Hepatocyte (in vitro differentiated cells): ENCODE data around the gene METTL27. TPM values are rescaled to one million over a fixed set of nuclear protein-coding genes. Genes with fewer than 3 reads are reported as not detected.
"Not testable (repeated sequence)": the region's sequence is repeated elsewhere in the genome, so short reads cannot be mapped to it uniquely, and the experiment has no call there.

Source experiments
- DNase-seq: peaks from one replicate; pipeline ENCODE4 v3.0.0-alpha.2; 2016; ENCODE audit warnings: low spot score
- H2AFZ ChIP-seq: fragments of 200-600 bp; sonication (generic); 2 replicates; pipeline ENCODE4 v1.6.0; 2016; ENCODE audit warnings: antibody characterized with exemption, mild to moderate bottlenecking
- H3K27ac ChIP-seq: fragments of 200-600 bp; sonication (generic); 2 replicates; pipeline ENCODE4 v1.5.1; 2016; ENCODE audit warnings: mild to moderate bottlenecking
- H3K27me3 ChIP-seq: fragments of 200-600 bp; sonication (generic); 2 replicates; pipeline ENCODE4 v1.6.1; 2016
- H3K36me3 ChIP-seq: fragments of 200-600 bp; sonication (generic); replicated peaks from 2 replicates; pipeline ENCODE4 v1.5.1; 2016; ENCODE audit warnings: low read depth; ENCODE audit not compliant: insufficient read depth
- H3K4me1 ChIP-seq: fragments of 200-600 bp; sonication (generic); 2 replicates; pipeline ENCODE4 v1.5.1; 2016; ENCODE audit warnings: mild to moderate bottlenecking, moderate library complexity; ENCODE audit not compliant: insufficient read depth
- H3K4me2 ChIP-seq: fragments of 200-600 bp; sonication (generic); 2 replicates; pipeline ENCODE4 v1.6.0; 2016
- H3K4me3 ChIP-seq: fragments of 200-600 bp; sonication (generic); 2 replicates; pipeline ENCODE4 v1.5.1; 2016; ENCODE audit warnings: mild to moderate bottlenecking
- H3K79me2 ChIP-seq: fragments of 200-600 bp; sonication (generic); 2 replicates; pipeline ENCODE4 v1.6.0; 2017; ENCODE audit warnings: mild to moderate bottlenecking
- H3K9me2 ChIP-seq: fragments of 200-600 bp; sonication (generic); replicated peaks from 2 replicates; pipeline ENCODE4 v1.6.0; 2017; ENCODE audit warnings: mild to moderate bottlenecking; ENCODE audit not compliant: insufficient read depth
- H3K9me3 ChIP-seq: fragments of 200-600 bp; sonication (generic); 2 replicates; pipeline ENCODE4 v1.5.1; 2016; ENCODE audit warnings: low read depth, mild to moderate bottlenecking
- H4K20me1 ChIP-seq: fragments of 200-600 bp; sonication (generic); 2 replicates; pipeline ENCODE4 v1.6.0; 2016; ENCODE audit warnings: mild to moderate bottlenecking; ENCODE audit not compliant: insufficient read depth, poor library complexity, severe bottlenecking
- EZH2 ChIP-seq: fragments of 200-600 bp; sonication (generic); IDR thresholded peaks from 2 replicates; pipeline ENCODE4 v1.6.1; 2016; ENCODE audit warnings: antibody characterized with exemption, mild to moderate bottlenecking, borderline replicate concordance
- EZH2phosphoT487 ChIP-seq: fragments of 200-600 bp; sonication (generic); IDR thresholded peaks from one replicate; pipeline ENCODE4 v1.6.1; 2018; ENCODE audit warnings: antibody characterized with exemption, mild to moderate bottlenecking, low read depth, moderate library complexity; ENCODE audit not compliant: unreplicated experiment, severe bottlenecking
- WGBS: methylation state at CpG from one replicate; pipeline ENCODE4 v1.1.6; 2016; ENCODE audit warnings: low lambda C conversion rate; ENCODE audit errors: missing lambda C conversion rate; 5-methylcytosine and 5-hydroxymethylcytosine counted together
- polyA plus RNA-seq: library from polyadenylated mRNA; unstranded; fragments of >200 nt; fragmentation: Nextera tagmentation; extraction: Ambion mirVana; gene quantifications from 2 replicates; pipeline ENCODE4 v1.2.1, GENCODE V29; 2016
- total RNA-seq: library from RNA; depleted of rRNA; stranded (reverse); fragments of >200 nt; gene quantifications from 2 replicates; pipeline ENCODE4 v1.2.3, GENCODE V29; 2014
- TF ChIP-seq, protein P1 (sequence below): fragments of 200-600 bp; sonication (generic); IDR thresholded peaks from 2 replicates; pipeline ENCODE4 v1.5.1; 2016; ENCODE audit warnings: antibody characterized with exemption, mild to moderate bottlenecking; ENCODE audit not compliant: poor library complexity

The METTL27 gene
- total and polyA plus RNA-seq, 2 experiments from 2014 or later, result 1.6 to 6.5 TPM

DNA sequence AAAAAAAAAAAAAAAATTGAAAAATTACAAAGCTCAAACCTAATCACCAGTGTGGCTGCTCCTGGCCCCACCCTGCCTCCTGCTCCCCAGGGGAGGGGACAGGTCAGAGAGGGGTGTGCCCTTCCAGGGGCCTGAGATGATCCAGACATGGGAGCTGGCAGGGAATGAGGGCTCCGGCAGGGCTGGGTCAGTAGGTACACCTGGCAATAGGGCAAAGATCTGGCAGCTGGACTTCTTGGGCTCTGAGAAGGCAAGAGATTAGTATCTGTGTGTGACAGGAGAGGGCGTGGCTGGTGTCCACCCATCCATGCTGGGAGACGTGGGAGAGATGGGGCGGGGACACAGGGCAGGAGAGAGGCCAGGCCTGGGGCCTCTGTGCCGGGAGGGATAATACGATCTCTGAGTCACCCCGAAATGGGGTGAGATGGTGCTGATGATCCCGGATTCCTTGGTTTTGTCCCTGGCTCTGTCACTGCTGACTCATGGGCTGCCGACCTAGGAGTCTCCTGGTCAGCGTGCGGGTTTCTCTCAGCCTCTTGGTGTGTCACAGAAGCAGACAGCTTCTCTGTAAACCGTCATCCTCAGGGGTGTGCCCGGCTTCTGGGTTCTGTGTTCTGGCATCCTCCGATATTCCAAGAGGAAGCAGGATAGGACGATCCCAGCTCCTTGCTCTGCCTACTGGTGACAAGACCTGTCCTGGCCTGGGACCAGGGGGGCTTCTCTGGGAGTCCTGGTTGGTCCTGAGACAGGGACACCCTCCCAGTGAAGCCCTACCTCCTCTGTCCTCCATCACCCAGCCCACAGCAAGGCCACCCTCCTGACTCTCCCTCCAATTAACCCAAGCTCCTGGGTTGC is 19.8 kb downstream of the METTL27 start:
- no peaks in the 10 kb centered on the region for H3K36me3 ChIP-seq
- H3K9me3 ChIP-seq, result no peaks in the 10 kb centered on the region
- no peaks in the 10 kb centered on the region for H3K27me3 ChIP-seq
- peak; percentile 91 for DNase-seq
- TF ChIP-seq EZH2phosphoT487, result no peak
- TF ChIP-seq, protein P1, sequence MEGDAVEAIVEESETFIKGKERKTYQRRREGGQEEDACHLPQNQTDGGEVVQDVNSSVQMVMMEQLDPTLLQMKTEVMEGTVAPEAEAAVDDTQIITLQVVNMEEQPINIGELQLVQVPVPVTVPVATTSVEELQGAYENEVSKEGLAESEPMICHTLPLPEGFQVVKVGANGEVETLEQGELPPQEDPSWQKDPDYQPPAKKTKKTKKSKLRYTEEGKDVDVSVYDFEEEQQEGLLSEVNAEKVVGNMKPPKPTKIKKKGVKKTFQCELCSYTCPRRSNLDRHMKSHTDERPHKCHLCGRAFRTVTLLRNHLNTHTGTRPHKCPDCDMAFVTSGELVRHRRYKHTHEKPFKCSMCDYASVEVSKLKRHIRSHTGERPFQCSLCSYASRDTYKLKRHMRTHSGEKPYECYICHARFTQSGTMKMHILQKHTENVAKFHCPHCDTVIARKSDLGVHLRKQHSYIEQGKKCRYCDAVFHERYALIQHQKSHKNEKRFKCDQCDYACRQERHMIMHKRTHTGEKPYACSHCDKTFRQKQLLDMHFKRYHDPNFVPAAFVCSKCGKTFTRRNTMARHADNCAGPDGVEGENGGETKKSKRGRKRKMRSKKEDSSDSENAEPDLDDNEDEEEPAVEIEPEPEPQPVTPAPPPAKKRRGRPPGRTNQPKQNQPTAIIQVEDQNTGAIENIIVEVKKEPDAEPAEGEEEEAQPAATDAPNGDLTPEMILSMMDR, result no peak
- TF ChIP-seq EZH2, result no peak
- H3K4me3 ChIP-seq, result no peak overlapping the region
- no peak overlapping the region for H2AFZ ChIP-seq
- no peaks in the 10 kb centered on the region for H3K79me2 ChIP-seq
- H3K4me1 ChIP-seq, result peaks cover 23% of the 10 kb centered on the region
- H4K20me1 ChIP-seq, result no peaks in the 10 kb centered on the region
- 49% methylated on average over 13 of the region's 15 CpGs for WGBS
- H3K9me2 ChIP-seq, result no peaks in the 10 kb centered on the region
- peak overlapping the region; percentile 55 for H3K4me2 ChIP-seq
- H3K27ac ChIP-seq, result peak overlapping the region; percentile 94

DNA sequence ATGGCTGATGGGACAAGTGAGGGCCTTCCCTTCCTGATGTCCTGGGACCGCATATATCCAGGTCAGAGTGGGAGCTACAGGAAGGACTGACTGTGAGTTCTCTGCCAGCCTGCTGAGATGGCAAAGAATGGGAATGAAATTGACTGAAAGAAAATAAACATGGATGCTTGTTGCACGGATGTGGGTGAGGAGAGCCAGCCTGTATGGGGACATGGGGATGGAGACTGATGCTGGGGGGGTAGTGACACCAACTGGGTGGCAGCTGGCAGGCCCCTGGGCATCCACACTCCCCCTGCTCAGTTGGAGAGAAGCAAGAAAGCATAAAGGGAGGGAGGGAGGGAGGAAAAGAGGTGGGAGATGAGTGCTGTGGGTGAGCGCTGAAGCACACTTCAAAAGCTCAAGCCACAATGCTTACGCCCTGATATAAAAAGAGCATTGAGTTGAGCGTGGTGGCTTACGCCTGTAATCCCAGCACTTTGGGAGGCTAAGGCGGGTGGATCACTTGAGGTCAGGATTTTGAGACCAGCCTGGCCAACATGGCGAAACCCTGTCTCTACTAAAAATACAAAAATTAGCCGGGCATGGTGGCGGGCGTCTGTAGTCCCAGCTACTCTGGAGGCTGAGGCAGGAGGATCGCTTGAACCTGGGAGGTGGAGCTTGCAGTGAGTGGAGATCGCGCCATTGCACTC is 20.6 kb downstream of the METTL27 start:
- H3K4me2 ChIP-seq, result peak overlapping the region; percentile 16
- H3K36me3 ChIP-seq, H2AFZ ChIP-seq, H3K9me3 ChIP-seq, H4K20me1 ChIP-seq, H3K27me3 ChIP-seq, H3K4me3 ChIP-seq, DNase-seq, H3K9me2 ChIP-seq, H3K79me2 ChIP-seq: not testable (repeated sequence)
- peak overlapping the region; percentile 89 for H3K27ac ChIP-seq
- 96% methylated on average over 14 of the region's 14 CpGs for WGBS
- peaks cover 15% of the 10 kb centered on the region for H3K4me1 ChIP-seq

DNA sequence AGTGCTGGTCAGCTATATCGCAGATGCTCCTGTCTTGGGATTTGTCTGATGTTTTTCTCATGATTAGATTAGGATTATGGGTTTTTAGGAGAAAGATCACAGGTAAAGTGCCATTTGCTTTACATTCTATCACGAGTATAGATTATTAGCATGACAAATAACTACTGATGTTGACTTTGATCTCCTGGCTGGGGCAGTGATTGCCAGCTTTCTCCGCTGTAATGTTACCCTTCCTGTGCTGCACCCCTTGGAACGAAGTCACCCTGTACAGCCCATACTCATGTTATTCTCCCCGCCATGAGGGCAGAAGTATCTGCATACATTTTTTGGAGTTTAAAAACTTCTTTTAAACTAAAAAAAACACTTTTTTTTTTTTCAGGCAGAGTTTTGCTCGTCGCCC is 22.3 kb downstream of the METTL27 start:
- Histone ChIP-seq H2AFZ (no peak overlapping the region), H3K9me2 (no peaks in the 10 kb centered on the region), H3K4me1 (peaks cover 8% of the 10 kb centered on the region), H3K27ac (no peak overlapping the region), H3K27me3 (no peaks in the 10 kb centered on the region), H3K4me3 (no peak overlapping the region), H3K36me3 (no peaks in the 10 kb centered on the region), H4K20me1 (no peaks in the 10 kb centered on the region), H3K79me2 (no peaks in the 10 kb centered on the region), H3K4me2 (no peak overlapping the region), H3K9me3 (no peaks in the 10 kb centered on the region)
- no peak for DNase-seq
- WGBS, result 82% methylated on average over 7 of the region's 7 CpGs
- TF ChIP-seq EZH2 (no peak), EZH2phosphoT487 (no peak)
- TF ChIP-seq, protein P1, result no peak

GRCh38 chr7:73817121-73817520 is 25.2 kb downstream of the METTL27 start:
- DNase-seq, result no peak
- no peak overlapping the region for H3K4me2 ChIP-seq
- no peaks in the 10 kb centered on the region for H3K4me1 ChIP-seq
- no peak for TF ChIP-seq EZH2phosphoT487
- TF ChIP-seq EZH2, result no peak
- TF ChIP-seq, protein P1, result no peak
- 95% methylated on average over 6 of the region's 6 CpGs for WGBS
- H3K36me3 ChIP-seq, result no peaks in the 10 kb centered on the region
- no peaks in the 10 kb centered on the region for H3K9me2 ChIP-seq
- H2AFZ ChIP-seq, result no peak overlapping the region
- H4K20me1 ChIP-seq, result no peaks in the 10 kb centered on the region
- no peak overlapping the region for H3K4me3 ChIP-seq
- no peaks in the 10 kb centered on the region for H3K79me2 ChIP-seq
- no peaks in the 10 kb centered on the region for H3K9me3 ChIP-seq
- no peaks in the 10 kb centered on the region for H3K27me3 ChIP-seq
- H3K27ac ChIP-seq, result no peak overlapping the region
